ENCODE data around the gene FAM53B. TPM values are rescaled to one million over a fixed set of nuclear protein-coding genes. Genes with fewer than 3 reads are reported as not detected.

The FAM53B gene
- total RNA-seq, 6 experiments from 2014 or later, result 4.4 to 10.8 (median 4.8) TPM

DNA sequence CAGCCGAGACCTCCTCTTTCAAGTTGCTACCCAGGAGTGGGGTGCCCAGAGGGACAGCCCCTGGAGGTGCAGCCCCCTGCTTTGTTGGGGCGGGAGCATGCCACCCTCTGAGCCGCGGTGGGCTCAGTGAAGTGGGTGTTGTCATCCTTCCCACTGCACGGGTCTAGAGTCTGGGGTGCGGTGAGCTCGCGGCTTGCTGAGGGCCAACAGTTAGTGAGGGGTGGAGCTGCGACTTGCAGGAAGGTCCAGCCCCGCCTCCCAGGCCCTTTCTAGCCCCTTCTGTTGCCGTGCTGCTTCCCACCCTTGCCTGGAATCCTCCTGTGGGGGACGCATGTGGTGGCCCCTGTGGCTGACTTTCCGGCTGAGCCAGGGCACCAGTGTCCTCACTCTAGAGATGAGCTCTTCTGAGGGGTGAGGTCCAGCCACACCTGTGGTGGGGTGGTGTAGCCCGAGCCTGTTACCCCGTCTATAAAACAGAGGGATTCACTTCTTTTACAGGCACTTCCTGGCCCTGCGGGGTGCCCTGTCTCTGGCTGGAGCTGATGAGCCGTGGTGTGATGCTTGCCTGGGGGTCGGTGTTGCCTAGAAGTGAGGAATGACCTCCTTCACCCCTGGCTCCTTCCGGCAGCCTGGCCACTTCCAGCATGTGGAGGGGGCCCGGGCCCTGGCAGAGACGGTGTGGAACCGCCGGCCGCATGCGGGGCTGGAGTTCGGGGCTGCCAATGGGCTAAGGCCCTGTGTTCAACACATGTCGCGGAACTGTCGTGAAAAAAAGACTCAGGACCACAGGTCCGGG lies 127.9 kb downstream of the FAM53B start:
- DNase-seq (no peak), ATAC-seq (no peak)
- H3K27ac ChIP-seq, result no peak overlapping the region
- peaks cover 0 to 2% (median 0%) of the 10 kb centered on the region in 4 donors for H3K36me3 ChIP-seq
- intact Hi-C loops (cut with DNase I), result no loop called here
- WGBS (ENCODE audit: insufficient coverage, low coverage, low lambda C conversion rate, missing lambda C conversion rate), result no CpG with 5 or more reads among the region's 30 CpGs
- no peaks in the 10 kb centered on the region for H3K9me3 ChIP-seq
- H3K4me1 ChIP-seq, result no peaks in the 10 kb centered on the region
- TF ChIP-seq, protein P1, sequence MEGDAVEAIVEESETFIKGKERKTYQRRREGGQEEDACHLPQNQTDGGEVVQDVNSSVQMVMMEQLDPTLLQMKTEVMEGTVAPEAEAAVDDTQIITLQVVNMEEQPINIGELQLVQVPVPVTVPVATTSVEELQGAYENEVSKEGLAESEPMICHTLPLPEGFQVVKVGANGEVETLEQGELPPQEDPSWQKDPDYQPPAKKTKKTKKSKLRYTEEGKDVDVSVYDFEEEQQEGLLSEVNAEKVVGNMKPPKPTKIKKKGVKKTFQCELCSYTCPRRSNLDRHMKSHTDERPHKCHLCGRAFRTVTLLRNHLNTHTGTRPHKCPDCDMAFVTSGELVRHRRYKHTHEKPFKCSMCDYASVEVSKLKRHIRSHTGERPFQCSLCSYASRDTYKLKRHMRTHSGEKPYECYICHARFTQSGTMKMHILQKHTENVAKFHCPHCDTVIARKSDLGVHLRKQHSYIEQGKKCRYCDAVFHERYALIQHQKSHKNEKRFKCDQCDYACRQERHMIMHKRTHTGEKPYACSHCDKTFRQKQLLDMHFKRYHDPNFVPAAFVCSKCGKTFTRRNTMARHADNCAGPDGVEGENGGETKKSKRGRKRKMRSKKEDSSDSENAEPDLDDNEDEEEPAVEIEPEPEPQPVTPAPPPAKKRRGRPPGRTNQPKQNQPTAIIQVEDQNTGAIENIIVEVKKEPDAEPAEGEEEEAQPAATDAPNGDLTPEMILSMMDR (IDR thresholded peaks at IDR 0.05), result no peak
- TF ChIP-seq POLR2A (IDR thresholded peaks at IDR 0.05), result no peak
- no peaks in the 10 kb centered on the region for H3K27me3 ChIP-seq
- H3K4me3 ChIP-seq, result no peak overlapping the region

DNA sequence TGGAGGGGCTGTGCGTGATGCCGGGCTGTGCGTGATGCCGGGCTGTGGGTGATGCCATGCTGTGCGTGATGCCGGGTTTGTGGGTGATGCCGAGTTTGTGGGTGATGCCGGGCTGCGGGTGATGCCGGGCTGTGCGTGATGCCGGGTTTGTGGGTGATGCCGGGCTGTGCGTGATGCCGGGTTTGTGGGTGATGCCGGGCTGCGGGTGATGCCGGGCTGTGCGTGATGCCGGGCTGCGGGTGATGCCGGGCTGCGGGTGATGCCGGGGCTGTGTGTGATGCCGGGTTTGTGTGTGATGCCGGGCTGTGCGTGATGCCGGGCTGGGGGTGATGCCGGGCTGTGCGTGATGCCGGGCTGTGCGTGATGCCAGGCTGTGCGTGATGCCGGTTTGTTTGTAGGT lies 128.9 kb downstream of the FAM53B start:
- H3K4me3 ChIP-seq, result no peak overlapping the region
- intact Hi-C loops (cut with DNase I), result no loop called here
- TF ChIP-seq, protein P1 (IDR thresholded peaks at IDR 0.05), result no peak
- no peak for TF ChIP-seq POLR2A (IDR thresholded peaks at IDR 0.05)
- ATAC-seq (no peak), DNase-seq (no peak)
- no peaks in the 10 kb centered on the region for H3K27me3 ChIP-seq
- peaks cover 0 to 2% (median 0%) of the 10 kb centered on the region in 4 donors for H3K36me3 ChIP-seq
- no peak overlapping the region for H3K27ac ChIP-seq
- H3K4me1 ChIP-seq, result no peaks in the 10 kb centered on the region
- no peaks in the 10 kb centered on the region for H3K9me3 ChIP-seq
- WGBS (ENCODE audit: insufficient coverage, low coverage, low lambda C conversion rate, missing lambda C conversion rate), result no CpG with 5 or more reads among the region's 34 CpGs

DNA sequence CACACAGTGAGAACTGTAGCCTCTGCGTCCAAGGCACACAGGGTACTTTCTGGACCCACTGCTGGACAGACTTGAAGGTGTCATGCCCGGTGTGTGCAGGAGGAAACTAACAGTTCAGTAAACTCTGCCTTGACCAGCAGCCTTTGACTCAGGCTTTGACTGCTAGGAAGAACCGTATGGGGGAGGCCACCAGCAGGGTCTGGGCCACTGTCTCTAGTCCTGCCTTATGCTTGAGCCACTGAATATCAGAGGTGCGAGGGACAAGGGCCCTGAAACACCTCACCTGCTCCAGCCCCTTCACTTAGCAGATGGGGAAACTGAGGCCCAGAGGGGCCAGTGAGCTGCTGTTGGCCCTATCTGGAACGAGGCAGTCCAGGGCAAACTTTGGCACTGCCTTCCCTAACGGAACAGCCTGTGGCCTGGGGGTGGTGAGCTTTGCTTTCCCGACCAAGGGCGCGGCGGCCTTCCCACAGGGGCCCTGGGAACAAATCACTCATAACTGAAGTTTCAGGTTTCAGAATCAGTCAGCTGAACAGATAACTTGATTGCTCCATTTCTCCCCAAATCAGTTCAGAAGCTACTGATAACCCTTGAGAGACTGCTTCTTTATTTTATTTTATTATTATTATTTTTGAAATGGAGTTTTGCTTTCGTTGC lies 130.0 kb downstream of the FAM53B start:
- Histone ChIP-seq H3K36me3 (peaks cover 0 to 2% (median 0%) of the 10 kb centered on the region in 4 donors), H3K27ac (no peak overlapping the region), H3K4me1 (no peaks in the 10 kb centered on the region), H3K9me3 (no peaks in the 10 kb centered on the region), H3K27me3 (no peaks in the 10 kb centered on the region), H3K4me3 (no peak overlapping the region)
- ATAC-seq (no peak), DNase-seq (no peak)
- TF ChIP-seq, protein P1 (IDR thresholded peaks at IDR 0.05), result no peak
- no peak for TF ChIP-seq POLR2A (IDR thresholded peaks at IDR 0.05)
- 67% methylated on average over 2 of the region's 11 CpGs for WGBS (ENCODE audit: insufficient coverage, low coverage, low lambda C conversion rate, missing lambda C conversion rate)
- intact Hi-C loops (cut with DNase I), result no loop called here

DNA sequence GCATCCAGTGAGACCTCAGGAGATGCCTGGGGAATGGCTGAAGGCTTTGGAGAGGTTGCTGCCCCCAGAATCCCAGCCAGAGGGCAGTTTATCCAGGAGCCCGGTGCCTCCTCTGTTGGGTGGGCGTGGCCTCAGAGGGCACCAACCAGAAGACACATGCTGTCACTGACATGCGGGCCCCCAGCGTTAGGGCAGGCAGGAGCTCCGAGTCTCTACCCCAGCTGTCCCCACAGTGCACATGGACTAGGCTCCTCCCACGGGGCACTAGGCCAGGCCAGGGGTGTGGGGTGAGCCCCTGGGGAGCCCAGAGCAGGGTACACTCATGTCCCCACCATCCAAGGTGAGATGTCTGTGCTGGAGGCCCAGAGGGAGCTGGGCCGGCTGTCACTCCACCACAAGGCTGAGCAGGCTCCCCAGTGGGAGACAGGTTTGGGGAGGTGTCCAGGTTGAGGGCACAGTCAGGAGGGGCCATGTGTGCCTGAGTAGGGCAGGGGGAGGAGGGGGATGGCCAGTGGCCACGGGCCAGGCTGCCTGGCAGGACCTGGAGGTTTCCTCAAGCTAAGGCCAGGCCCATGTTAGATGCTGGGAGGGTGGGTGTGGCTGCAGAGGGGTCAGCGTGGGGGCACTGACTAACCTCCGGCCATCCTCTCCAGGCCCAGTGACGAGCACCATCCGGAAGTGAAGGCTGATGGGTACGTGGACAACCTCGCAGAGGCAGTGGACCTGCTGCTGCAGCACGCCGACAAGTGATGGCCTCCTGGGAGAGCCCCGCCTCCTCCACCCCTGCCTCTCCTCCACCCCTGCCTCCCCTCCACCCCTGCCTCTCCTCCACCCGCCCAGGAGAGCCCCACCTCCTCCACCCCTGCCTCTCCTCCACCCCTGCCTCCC lies 131.3 kb downstream of the FAM53B start:
- 83% methylated on average over 2 of the region's 18 CpGs for WGBS (ENCODE audit: insufficient coverage, low coverage, low lambda C conversion rate, missing lambda C conversion rate)
- no peaks in the 10 kb centered on the region for H3K4me1 ChIP-seq
- peak; percentile 29 to 51 (median 43) for ATAC-seq
- peaks cover 0 to 2% (median 0%) of the 10 kb centered on the region in 4 donors for H3K36me3 ChIP-seq
- TF ChIP-seq, protein P1 (IDR thresholded peaks at IDR 0.05), result no peak
- no peak for TF ChIP-seq POLR2A (IDR thresholded peaks at IDR 0.05)
- intact Hi-C loops (cut with DNase I), result no loop called here
- DNase-seq, result no peak
- H3K27ac ChIP-seq, result no peak overlapping the region
- no peaks in the 10 kb centered on the region for H3K27me3 ChIP-seq
- no peak overlapping the region for H3K4me3 ChIP-seq
- no peaks in the 10 kb centered on the region for H3K9me3 ChIP-seq
